CD4-positive, alpha-beta T cell treated with Interleukin-4 for 1 hour (primary cell): ENCODE data around the gene CROCC.

Experiments used
- DNase-seq, 2 donors: peaks; one replicate each; pipeline ENCODE4 v3.0.0-alpha.2; 2020 to 2022

CROCC gene

DNA sequence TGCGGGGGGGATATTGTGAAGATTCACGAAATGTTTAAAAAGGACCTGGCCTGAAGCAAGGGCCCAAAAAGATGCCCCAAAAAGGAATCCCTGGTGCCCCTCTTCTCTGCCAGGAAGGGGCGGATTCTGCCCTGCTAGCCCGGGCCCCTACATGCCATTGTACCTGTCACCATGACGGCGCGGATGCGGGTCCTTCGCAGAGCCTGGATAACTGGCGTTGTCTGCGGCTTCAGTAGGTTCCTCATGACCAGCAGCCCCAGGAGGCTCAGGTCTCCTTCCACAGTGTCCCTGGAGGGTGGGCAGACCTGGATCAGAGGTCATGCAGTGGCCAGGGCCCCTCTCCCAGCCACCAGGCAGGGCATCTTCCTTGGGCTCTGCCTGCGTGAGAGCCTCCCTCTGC is 69.8 kb downstream of the CROCC start:
- DNase-seq: no peak

DNA sequence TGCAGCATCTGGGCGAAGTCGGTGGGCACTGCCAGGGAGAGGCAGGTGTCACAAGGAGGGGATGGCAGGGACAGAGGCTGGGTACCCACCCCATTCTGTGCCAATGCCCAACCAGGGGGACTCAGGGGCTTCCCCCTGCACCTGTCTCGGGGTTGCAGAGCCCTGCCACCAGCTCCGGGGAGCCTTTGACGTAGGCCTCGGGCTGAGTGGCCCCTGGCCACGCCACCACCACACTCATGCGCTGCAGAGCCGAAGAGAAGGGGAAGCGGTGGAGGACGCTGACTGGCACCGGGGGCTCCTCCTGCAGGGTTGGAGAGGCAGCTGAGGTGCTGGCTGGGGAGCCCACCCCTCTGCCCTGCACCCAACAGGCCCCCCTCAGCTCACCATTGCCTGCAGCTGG is 70.4 kb downstream of the CROCC start:
- DNase-seq: no peak

DNA sequence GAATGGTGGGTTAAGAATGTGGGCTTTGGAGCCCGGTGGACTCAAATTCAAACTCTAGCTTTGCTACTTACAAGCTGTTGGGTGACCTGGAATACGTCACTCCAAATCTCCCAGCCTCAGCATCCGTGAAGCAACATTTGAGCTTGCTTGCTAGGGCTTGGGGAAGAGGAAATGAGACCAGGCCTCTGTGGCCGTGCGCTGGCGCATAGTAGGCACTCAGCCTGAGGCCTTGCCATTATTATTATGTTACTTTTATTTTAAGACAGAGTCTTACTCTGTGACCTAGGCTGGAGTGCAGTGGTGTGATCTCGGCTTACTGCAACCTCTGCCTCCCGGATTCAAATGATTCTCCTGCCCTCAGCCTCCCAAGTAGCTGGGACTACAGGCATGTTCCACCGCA is 70.9 kb downstream of the CROCC start:
- DNase-seq: no peak

DNA sequence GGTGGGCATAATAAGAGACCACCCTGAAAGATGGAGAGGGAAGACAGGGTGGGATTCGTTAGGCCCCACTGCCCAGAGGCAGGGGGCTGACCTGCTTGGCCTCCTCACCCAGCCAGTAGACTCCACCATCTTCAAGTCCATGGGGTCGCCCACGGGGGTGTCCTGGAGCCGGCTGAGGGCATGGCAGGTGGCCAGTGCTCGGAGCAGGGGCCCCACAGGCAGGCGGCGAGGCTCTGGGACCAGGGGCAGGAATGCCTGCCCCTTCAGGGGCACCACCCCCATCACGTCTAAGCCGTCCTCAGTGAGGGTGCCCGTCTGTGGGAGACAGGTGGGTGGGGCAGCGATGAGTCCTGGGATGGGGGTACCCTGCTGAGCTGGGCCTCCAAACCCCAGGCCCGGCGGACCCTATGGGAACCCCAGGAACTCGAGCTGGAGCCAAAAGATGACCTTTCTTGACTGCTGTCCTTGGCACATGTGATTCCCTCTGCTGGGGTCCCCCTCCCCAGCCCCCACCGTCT is 71.8 kb downstream of the CROCC start:
- DNase-seq: no peak

DNA sequence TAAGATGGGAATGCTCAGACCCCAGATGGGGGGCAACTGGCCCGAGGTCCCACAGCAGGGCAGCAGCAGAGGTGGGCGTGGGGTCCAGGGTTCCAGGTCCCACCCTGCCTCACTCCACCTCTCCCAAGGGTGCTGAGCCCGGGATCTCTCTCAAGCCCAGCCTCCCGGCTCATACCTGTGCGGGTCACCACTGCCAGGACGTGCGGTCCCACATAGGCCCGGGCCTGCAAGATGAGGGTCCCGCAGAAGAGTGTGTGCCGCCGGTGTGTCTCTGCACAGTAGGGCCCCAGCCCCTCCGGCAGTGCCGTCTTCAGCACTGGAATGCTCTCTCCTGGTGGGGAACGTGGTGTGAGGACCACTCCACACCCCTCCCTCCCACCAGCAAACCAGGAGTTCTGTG is 75.1 kb downstream of the CROCC start:
- no peak for DNase-seq

DNA sequence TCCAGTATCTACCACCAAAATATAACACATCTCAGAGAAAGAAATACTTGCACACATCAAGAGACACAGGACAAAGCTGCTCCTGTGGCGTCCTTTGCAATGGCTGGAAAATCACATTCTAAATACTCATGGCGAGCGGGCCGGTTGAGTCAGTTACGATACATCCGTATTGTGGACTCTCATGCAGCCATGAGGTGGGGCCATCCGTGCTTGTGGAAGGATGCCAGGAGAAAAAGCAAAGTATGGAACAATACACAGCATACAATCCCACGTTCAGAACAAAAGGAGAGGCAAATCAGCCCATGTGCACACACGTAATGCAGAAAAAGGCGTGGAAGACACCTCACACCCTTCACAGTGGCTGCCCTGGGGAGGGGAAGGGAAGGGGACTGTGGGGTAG is 76.9 kb downstream of the CROCC start:
- no peak for DNase-seq

DNA sequence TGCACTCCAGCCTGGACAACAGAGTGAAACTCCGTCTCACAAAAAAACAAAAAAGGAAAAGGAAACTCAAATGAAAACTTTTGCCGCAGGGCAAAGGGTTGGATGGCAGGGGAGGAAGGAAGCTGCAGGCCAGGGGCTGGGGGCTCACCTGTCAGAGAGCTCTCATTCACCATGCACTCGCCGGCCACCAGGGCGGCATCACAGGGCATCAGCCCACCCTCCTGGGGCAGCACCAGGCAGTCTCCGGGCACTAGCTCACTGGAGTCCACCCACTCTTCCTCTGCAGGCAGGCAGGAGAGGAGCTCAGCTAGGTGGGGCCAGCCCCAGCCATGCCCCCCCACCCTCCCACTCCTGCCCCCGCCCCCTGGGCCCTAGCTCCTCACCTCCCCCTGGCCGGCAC is 78.1 kb downstream of the CROCC start:
- DNase-seq: no peak

DNA sequence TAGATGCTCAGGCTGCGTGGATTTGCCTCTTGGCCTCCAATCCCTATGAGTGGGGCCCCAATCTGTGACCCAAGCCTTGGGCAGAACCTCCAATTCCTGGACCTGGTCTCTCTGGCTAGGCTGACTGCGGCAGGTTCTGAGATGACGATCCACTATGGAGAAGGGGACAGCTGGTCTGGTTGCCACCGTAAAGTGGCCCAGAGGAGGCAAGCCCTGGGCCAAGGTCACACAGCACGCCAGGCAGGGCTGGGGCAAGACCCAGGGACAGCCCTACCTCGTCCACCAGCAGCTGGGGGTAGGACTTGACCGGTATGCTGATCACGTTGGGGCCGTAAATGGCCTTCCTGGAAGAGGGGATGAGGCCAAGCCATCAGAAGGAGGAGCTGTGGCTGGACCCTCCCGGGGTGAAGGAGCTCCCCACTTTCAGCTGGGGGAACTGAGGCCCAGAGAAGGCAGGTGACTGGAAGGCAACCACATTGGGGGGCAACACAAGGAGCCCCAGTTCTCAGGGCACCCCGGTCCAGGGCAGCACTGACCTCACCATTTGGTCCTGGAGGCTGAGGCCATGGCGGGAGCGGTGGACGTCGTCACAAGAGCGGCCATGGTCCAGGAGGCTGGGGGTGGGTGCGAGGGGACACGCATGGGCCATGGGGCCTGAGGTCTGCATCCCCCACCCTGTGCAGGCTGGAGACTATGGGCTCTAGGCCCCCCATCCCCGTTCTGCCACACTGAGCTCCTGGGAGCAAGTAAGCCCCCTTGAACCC is 80.2 kb downstream of the CROCC start:
- DNase-seq: no peak

DNA sequence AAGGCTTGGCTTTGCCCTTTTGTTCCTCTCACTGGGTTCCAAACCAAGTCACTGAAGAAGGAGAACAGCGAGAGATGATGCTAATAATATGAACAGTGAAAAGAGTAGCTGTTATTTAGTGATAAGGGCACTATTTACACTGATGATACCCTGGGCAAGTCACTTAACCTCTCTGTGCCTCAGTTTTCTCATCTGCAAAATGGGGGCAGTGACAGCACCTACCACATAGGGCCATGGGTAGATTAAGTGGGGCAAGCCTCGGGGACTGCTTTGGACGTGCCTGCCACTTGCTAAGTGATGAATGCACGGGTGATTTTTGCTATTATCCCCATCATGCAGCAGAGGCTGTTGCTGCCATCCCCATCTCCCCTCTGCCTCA is 80.8 kb downstream of the CROCC start:
- no peak for DNase-seq

- DNase-seq: no peak
Measured at GRCh38 chr1:17004466-17005364, 83.0 kb downstream of the CROCC start.

DNA sequence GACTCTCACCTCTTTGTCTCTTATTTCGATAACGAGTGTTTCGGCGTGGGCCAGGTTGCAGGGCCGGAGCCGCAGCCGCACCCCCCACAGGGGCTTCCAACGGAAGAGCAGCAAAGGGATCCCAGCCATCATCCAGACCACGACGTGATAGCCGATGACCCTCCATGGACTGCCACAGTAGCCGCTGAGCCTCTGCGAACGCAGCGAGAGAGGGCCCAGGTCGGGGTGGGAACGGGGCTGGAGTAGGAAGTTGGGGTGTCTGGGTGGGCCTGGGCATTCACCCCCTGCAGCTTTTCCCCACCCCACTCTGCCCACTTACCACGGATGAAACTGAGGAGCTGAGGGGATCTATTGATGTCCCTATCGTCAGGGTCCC is 83.6 kb downstream of the CROCC start:
- no peak for DNase-seq

- DNase-seq: no peak
Measured at GRCh38 chr1:17007121-17007520, 85.4 kb downstream of the CROCC start.

- DNase-seq: no peak
Measured at GRCh38 chr1:17008208-17008855, 86.6 kb downstream of the CROCC start.

DNA sequence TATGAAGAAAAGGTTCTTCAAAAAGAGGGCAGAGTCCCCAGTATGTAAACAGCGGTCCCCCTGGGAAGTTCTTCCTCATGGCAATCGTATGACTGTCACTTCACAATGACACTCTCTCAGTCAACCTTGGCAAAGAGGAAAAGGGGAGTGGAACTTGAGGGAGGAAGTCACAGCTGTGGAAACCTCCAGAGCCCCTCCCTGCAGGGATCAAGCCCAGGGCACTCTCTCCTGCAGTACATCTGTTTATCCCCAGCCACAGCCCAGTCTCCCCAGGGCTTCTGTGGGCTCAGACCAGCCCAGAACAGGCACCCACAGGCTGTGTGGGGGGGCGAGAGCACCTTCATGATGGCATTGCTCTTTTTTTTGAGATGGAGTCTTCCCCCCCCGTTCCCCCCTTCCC is 88.0 kb downstream of the CROCC start:
- DNase-seq: no peak

GRCh38 chr1:17011092-17011438 is 89.3 kb downstream of the CROCC start:
- no peak for DNase-seq

GRCh38 chr1:17011439-17012307 is 89.9 kb downstream of the CROCC start, which contains the start of gene ATP13A2:
Gene ATP13A2, minus strand, starts transcription at chr1:17011928. Its CDS starts 190 bp downstream, at chr1:17011738.
- peak; percentile 81 to 82 for DNase-seq

DNA sequence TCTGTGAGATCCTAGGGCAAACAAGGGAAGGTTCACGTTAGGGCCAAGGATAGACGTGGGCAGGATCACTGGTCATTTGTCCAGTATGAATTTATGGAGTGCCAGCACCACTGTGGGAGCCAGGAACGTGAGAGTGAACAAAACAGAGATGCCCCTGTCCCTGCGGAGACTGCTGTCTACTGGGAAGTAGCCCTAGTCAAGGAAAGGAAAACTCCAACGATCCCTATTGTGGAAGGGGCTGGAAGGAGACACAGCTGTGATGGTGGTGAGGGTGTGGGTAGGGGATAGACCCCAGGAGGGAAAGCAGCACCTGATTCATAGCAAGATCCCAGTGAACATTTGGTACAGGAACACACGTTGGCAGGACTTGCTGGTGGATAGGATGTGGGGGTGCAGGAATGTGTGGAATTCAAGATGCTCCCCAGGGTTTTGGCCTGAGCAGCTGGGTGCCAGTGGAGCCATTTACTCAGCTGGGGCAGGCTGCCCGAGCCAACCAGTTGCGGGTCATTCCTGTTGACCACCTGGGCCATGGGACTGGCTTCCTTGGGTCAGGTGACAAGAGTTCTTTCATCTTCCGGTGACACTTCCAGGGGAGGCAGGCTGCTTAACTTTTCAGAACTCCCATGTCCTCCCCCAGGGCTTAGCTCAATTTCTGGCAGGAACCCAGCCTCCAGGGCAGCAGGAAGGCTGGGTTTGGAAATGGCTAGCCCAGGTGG is 91.2 kb downstream of the CROCC start:
- no peak for DNase-seq

GRCh38 chr1:17013491-17014320 is 92.0 kb downstream of the CROCC start:
- DNase-seq: peak in 1 of 2 donors; percentile 25

GRCh38 chr1:17014671-17015567 is 93.2 kb downstream of the CROCC start:
- DNase-seq: no peak

DNA sequence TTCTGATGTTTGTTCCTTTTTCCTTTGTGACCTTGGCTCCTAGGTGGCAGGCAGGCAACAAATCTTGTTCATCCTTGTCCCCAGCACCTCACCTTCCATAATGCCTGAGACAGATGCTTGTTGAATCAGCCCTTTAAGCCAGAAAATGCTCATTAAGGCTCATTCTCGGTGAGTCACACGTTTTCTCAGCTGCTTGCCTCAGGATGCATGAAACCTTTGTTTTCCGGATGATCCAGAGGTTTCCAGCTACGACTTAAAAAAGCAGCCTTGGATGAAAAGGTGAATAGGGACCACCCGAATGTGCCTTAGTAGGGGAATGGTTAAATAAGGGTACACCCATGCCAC is 94.6 kb downstream of the CROCC start:
- DNase-seq: no peak
